Glomerular visceral epithelial cell (primary cell): ENCODE measurements around the gene PTPN13.
"Not testable (repeated sequence)": the region's sequence is repeated elsewhere in the genome, so short reads cannot be mapped to it uniquely, and the experiment has no call there.

ENCODE experiments used
- DNase-seq: peaks from one replicate; pipeline ENCODE4 v3.0.0-alpha.2; 2016; ENCODE audit errors: extremely low spot score

Gene PTPN13

GRCh38 chr4:86718152-86718551, 124.0 kb downstream of the PTPN13 start:
- DNase-seq: no peak

GRCh38 chr4:86719149-86719548, 125.0 kb downstream of the PTPN13 start:
- DNase-seq: not testable (repeated sequence)

GRCh38 chr4:86720508-86721068, 126.5 kb downstream of the PTPN13 start:
- DNase-seq: no peak

- DNase-seq: no peak
Observed at GRCh38 chr4:86721412-86721811, 127.3 kb downstream of the PTPN13 start.

GRCh38 chr4:86730310-86730709, 136.2 kb downstream of the PTPN13 start:
- DNase-seq: no peak

GRCh38 chr4:86737244-86737643, 143.1 kb downstream of the PTPN13 start:
- no peak for DNase-seq

- DNase-seq: peak; percentile 24
Observed at GRCh38 chr4:86741846-86742245, 147.7 kb downstream of the PTPN13 start.

GRCh38 chr4:86744570-86744969, 150.5 kb downstream of the PTPN13 start:
- no peak for DNase-seq

GRCh38 chr4:86749121-86749520, 155.0 kb downstream of the PTPN13 start:
- no peak for DNase-seq

GRCh38 chr4:86755388-86755787, 161.3 kb downstream of the PTPN13 start:
- DNase-seq: no peak

GRCh38 chr4:86757468-86757867, 163.4 kb downstream of the PTPN13 start:
- DNase-seq: no peak

GRCh38 chr4:86759298-86759697, 165.2 kb downstream of the PTPN13 start:
- no peak for DNase-seq

GRCh38 chr4:86762649-86763048, 168.5 kb downstream of the PTPN13 start:
- no peak for DNase-seq

GRCh38 chr4:86769794-86770193, 175.7 kb downstream of the PTPN13 start:
- DNase-seq: no peak

- DNase-seq: no peak
Observed at GRCh38 chr4:86771141-86771540, 177.0 kb downstream of the PTPN13 start.

- no peak for DNase-seq
Observed at GRCh38 chr4:86775061-86775460, 180.9 kb downstream of the PTPN13 start.

- DNase-seq: no peak
Observed at GRCh38 chr4:86778175-86778574, 184.1 kb downstream of the PTPN13 start.

- DNase-seq: no peak
Observed at GRCh38 chr4:86788826-86789225, 194.7 kb downstream of the PTPN13 start.

GRCh38 chr4:86791126-86791525, 197.0 kb downstream of the PTPN13 start:
- DNase-seq: no peak

GRCh38 chr4:86809809-86810208, 215.7 kb downstream of the PTPN13 start:
- DNase-seq: no peak

GRCh38 chr4:86810847-86811246, 216.7 kb downstream of the PTPN13 start:
- DNase-seq: no peak

- DNase-seq: no peak
Observed at GRCh38 chr4:86815653-86816052, 221.5 kb downstream of the PTPN13 start.

GRCh38 chr4:86816501-86817273, 222.6 kb downstream of the PTPN13 start:
- no peak for DNase-seq

- no peak for DNase-seq
Observed at GRCh38 chr4:86818211-86818610, 224.1 kb downstream of the PTPN13 start.
